ENCODE results near the gene KRT23. TPM values are rescaled to one million over a fixed set of nuclear protein-coding genes. Genes with fewer than 3 reads are reported as not detected.
A peak's percentile ranks its signal among the peaks of the same experiment; 100 is the strongest.

Gene KRT23
- total RNA-seq, 2 donors from 2014 or later = not detected

GRCh38 chr17:40915721-40916256 lies 21.7 kb downstream of the KRT23 start:
- no peak for DNase-seq
- Mint-ChIP-seq H3K4me1 (no peaks in the 10 kb centered on the region), H3K27me3 (ENCODE audit: insufficient read depth) (peaks cover under 1% of the 10 kb centered on the region), H3K4me3 (no peak overlapping the region), H3K36me3 (ENCODE audit: low read depth) (no peaks in the 10 kb centered on the region), H3K9me3 (no peaks in the 10 kb centered on the region), H3K27ac (peak overlapping the region; percentile 11)
- no peaks in the 10 kb centered on the region for H3K4me1 ChIP-seq (ENCODE audit: control insufficient read depth, insufficient read depth, low read length)
- no peaks in the 10 kb centered on the region for H3K36me3 ChIP-seq (ENCODE audit: control insufficient read depth, insufficient read depth, low read length)
- H3K4me3 ChIP-seq (ENCODE audit: low read length) = no peak overlapping the region
- no peak overlapping the region for H3K27ac ChIP-seq (ENCODE audit: low read depth, low read length)
- no peaks in the 10 kb centered on the region for H3K27me3 ChIP-seq (ENCODE audit: control insufficient read depth, insufficient read depth, low read length, poor library complexity, severe bottlenecking)
- H3K9me3 ChIP-seq (ENCODE audit: control insufficient read depth, low read length) = no peaks in the 10 kb centered on the region
- WGBS, 2 experiments (ENCODE audit: insufficient coverage in 1 of 2, insufficient read length in 1 of 2) = 86 to 87% methylated on average over 2 of the region's 2 CpGs
- no peak for TF ChIP-seq CTCF (conservative IDR thresholded peaks at IDR 0.05)
- no peak overlapping the region for H3K9ac ChIP-seq (ENCODE audit: extremely low read depth, low read length, poor library complexity, severe bottlenecking)

- Mint-ChIP-seq H3K36me3 (ENCODE audit: low read depth) (no peaks in the 10 kb centered on the region), H3K9me3 (no peaks in the 10 kb centered on the region), H3K27ac (no peak overlapping the region), H3K4me3 (no peak overlapping the region), H3K27me3 (ENCODE audit: insufficient read depth) (peaks cover 2% of the 10 kb centered on the region), H3K4me1 (no peaks in the 10 kb centered on the region)
- H3K9me3 ChIP-seq (ENCODE audit: control insufficient read depth, low read length) = no peaks in the 10 kb centered on the region
- H3K36me3 ChIP-seq (ENCODE audit: control insufficient read depth, insufficient read depth, low read length) = no peaks in the 10 kb centered on the region
- no peak for DNase-seq
- H3K9ac ChIP-seq (ENCODE audit: extremely low read depth, low read length, poor library complexity, severe bottlenecking) = no peak overlapping the region
- 88 to 100% methylated on average over 1 to 2 of the region's 3 CpGs for WGBS, 2 experiments (ENCODE audit: insufficient coverage in 1 of 2, insufficient read length in 1 of 2)
- no peak overlapping the region for H3K4me3 ChIP-seq (ENCODE audit: low read length)
- no peak overlapping the region for H3K27ac ChIP-seq (ENCODE audit: low read depth, low read length)
- H3K4me1 ChIP-seq (ENCODE audit: control insufficient read depth, insufficient read depth, low read length) = no peaks in the 10 kb centered on the region
- no peaks in the 10 kb centered on the region for H3K27me3 ChIP-seq (ENCODE audit: control insufficient read depth, insufficient read depth, low read length, poor library complexity, severe bottlenecking)
- TF ChIP-seq CTCF (conservative IDR thresholded peaks at IDR 0.05) = no peak
Measured at GRCh38 chr17:40915199-40915661, 22.2 kb downstream of the KRT23 start.

- Mint-ChIP-seq H3K36me3 (ENCODE audit: low read depth) (no peaks in the 10 kb centered on the region), H3K4me3 (no peak overlapping the region), H3K4me1 (no peaks in the 10 kb centered on the region), H3K27ac (no peak overlapping the region), H3K27me3 (ENCODE audit: insufficient read depth) (peaks cover 2% of the 10 kb centered on the region), H3K9me3 (no peaks in the 10 kb centered on the region)
- no peak for TF ChIP-seq CTCF (conservative IDR thresholded peaks at IDR 0.05)
- Histone ChIP-seq H3K4me3 (ENCODE audit: low read length) (no peak overlapping the region), H3K9me3 (ENCODE audit: control insufficient read depth, low read length) (no peaks in the 10 kb centered on the region), H3K36me3 (ENCODE audit: control insufficient read depth, insufficient read depth, low read length) (no peaks in the 10 kb centered on the region), H3K4me1 (ENCODE audit: control insufficient read depth, insufficient read depth, low read length) (no peaks in the 10 kb centered on the region), H3K27me3 (ENCODE audit: control insufficient read depth, insufficient read depth, low read length, poor library complexity, severe bottlenecking) (no peaks in the 10 kb centered on the region), H3K27ac (ENCODE audit: low read depth, low read length) (no peak overlapping the region), H3K9ac (ENCODE audit: extremely low read depth, low read length, poor library complexity, severe bottlenecking) (no peak overlapping the region)
- WGBS, 2 experiments (ENCODE audit: insufficient coverage in 1 of 2, insufficient read length in 1 of 2) = 92 to 100% methylated on average over 3 of the region's 3 CpGs
- no peak for DNase-seq
Measured at GRCh38 chr17:40914075-40914855, 23.2 kb downstream of the KRT23 start.

Measured in endodermal cell (in vitro differentiated cells).